H54 (cell line): ENCODE results near the gene HOXB8.

Experiments used
- DNase-seq: peaks from one replicate; pipeline ENCODE4 v3.0.0; 2011; ENCODE audit warnings: low spot score, mixed read lengths; ENCODE audit not compliant: insufficient read length
- FAIRE-seq: peaks from 3 replicates; lab custom pipeline; 2011; peaks lifted over from hg19 to GRCh38; lab: Jason Lieb, UNC
- POLR2A ChIP-seq: IDR thresholded peaks from 2 replicates; pipeline ENCODE4 v1.6.1; 2011; ENCODE audit warnings: low read depth, mild to moderate bottlenecking, low read length

The HOXB8 gene

DNA sequence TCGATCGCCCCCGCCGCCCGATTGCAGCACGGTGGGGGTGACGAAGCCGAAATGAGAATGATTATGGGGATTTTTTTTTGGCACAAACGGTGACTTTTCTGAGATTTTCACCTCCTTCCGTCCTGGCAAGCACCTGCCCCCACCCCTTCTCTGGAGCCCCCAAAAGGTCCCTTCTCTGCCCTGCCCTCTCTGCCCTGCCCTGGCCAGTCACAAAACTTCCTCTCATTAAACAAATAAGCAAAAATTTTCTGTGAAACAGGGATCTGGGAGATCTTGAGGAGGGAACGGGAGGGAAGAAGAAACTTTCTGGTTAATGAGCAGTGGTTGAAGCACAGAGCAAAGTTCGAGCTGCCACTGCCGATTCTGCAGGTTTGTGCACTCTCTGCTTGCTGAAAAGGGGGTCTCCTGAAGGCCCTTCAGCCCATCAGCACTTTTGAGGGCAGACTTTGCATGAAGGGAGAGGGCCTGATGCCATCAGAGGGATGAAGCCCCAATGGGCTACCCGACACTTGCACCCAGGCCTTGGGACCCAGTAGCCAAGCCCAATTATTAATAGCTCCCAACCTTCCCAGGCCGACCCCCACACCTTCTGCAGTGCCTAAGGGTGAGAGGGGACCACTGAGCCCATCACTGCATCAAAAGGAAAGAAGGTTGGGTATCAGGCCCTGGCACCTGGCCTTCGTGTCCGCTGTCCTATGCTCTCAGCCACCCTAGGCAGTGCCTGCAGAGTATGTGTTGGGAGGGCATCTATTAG, 1.0 kb upstream of the HOXB8 start:
- FAIRE-seq (no peak), DNase-seq (no peak)
- TF ChIP-seq POLR2A = no peak

DNA sequence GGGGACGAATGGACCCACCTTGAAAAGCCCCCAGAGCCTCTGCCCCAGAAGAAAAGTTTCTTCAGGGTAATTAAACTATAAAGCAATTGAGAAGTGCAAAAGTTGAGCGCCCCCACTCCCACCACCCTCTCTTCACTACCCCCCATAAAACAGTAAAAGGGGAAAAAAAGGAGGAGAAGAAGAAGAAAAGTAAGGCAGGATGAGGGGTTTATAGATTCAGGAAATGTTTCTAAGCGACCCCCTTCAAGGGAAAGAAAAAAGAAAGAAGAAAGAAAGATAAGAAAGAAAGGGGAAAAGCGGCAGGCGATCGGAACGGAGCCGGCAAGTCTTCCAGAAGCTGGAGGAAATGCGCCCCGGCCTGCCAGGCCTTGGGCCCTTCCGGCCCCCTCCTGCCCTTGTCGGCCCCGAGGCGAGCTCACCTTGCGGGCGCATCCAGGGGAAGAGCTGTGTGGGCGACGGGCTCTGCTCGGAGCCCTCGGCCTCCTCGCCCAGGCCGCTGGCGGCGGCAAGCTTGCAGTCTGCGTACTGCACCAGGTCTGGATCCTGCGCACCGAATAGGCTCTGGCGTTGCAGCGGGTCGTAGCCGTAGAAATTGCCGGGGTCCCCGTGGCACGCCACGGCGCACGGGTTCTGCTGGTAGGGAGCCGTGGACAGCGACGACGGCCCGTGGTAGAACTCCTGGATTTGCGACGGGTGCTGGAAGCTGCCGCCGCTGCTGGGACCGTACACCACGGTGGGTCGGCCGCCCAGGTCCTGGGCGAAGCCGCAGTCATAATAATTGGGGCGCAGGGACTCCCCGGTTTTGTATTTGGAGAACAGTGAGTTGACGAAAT, 1.0 kb downstream of the HOXB8 start:
- no peak for DNase-seq
- FAIRE-seq = no peak
- no peak for TF ChIP-seq POLR2A

DNA sequence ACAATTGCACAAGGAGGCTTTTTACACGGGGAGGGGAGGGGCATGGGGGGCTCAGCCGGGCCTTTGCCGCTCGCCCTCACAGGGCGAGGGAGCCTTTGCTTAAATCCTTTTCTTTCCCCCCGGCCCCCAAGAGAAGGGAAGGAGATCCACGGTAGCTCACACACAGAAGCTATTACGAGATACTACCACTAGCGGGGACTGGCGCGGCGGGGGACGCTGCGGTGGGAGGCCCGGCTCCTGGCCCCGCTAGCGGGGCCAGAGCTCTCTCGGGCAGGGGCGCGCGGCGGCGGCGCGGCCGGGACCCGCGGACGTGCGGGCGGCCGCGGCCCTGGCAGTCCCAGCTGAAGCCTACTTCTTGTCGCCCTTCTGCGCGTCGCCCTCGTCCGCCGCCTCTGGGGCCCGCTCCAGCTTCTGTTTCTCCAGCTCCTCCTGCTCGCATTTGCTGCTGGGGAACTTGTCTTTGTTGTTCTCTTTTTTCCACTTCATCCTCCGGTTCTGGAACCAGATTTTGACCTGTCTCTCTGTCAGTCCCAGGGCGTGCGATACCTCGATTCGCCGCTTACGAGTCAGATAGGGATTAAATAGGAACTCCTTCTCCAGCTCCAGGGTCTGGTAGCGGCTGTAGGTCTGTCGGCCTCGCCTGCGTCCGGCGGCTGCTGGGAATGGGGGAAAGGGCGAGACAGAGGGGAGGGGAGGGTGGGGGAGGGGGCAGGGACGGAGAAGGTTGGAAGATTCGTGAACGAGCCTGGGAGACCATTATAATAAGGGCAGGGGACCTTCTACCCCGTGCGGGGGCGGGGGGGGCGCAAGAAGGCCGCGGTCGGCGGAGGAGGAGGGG, 2.0 kb downstream of the HOXB8 start:
- FAIRE-seq = no peak
- TF ChIP-seq POLR2A = no peak

DNA sequence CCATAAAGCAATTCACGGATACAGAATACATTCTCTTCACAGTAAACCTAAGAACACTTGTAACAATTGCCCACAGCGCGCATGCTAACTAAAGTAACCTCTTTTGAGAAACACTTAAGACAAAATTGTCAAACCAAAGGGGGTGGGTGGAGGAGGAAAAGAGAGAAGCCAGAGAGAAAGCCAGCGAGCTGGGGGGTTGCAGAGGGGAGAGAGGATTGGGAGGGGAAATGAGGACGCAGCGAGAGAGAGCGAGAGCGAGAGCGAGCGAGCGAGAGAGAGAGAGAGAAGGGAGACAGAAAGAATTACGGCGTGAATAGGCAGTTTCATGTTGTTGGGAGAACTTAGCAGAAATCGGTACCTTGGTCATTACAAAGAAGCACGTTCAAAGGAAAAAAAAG, 2.6 kb downstream of the HOXB8 start:
- TF ChIP-seq POLR2A = no peak
- DNase-seq (no peak), FAIRE-seq (no peak)

More for the DNA sequence above, 2.0 kb downstream of the HOXB8 start:
- DNase-seq = no peak

DNA sequence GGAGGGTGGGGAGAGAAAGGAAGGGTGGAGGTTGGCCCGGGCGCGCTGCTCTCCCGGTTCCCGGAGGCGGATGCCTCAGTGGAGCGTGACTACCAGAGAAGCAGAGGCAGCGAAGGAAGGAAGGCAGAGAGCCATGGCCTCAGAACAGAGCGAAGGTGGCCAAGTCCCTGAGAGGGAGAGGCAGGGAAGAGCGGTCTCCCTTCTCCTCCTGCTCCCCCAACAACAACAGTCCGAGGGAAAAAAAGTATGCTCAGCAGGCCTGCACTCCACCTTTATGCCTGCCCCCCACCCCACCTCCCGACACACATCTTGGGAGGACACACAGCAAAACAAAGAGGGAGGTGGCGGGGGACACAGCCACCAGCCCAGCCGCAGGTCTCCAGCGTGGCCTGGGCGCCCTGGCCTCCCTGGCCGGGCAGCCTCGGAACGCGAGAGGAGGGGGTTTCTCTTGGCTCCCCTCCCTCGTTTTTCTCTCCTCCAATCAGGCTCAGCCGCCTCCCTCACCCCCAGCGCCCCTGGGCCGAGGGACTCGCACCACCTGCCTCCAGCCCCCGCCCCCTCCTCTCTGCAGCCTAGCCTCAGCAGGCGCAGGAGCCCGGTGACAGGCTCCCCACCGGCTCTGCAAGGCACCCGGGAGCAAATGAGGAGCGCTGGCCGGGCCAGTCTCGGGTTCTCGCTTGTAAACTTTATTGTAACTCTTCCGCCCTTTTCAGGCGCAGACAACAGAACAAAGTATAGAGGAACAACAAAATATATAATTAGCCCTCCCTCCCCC, 3.2 kb downstream of the HOXB8 start:
- DNase-seq = no peak
- FAIRE-seq = no peak
- peak; percentile 38; the same call in 1 of the 2 replicates for TF ChIP-seq POLR2A

DNA sequence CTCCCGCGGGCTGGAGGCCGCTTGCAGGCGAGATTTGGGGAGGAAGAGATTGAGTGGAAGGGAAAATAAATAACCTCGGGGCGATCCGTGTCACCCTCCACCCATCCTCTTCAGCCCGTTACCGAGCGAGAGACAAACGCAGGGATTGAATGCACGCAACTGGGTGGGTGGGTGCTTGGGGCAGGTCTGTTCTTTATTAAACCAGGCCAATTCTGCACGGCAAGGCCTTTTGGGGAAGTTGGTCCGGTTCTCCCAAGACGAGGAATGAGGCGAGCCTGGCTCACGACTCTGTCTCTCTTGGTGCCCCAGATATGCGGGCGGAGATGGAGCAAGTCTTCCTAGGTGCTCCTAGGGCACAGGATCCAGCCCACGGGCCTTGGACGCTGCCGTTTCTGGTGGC, 3.9 kb downstream of the HOXB8 start:
- TF ChIP-seq POLR2A = no peak
- FAIRE-seq = no peak
- DNase-seq = no peak

DNA sequence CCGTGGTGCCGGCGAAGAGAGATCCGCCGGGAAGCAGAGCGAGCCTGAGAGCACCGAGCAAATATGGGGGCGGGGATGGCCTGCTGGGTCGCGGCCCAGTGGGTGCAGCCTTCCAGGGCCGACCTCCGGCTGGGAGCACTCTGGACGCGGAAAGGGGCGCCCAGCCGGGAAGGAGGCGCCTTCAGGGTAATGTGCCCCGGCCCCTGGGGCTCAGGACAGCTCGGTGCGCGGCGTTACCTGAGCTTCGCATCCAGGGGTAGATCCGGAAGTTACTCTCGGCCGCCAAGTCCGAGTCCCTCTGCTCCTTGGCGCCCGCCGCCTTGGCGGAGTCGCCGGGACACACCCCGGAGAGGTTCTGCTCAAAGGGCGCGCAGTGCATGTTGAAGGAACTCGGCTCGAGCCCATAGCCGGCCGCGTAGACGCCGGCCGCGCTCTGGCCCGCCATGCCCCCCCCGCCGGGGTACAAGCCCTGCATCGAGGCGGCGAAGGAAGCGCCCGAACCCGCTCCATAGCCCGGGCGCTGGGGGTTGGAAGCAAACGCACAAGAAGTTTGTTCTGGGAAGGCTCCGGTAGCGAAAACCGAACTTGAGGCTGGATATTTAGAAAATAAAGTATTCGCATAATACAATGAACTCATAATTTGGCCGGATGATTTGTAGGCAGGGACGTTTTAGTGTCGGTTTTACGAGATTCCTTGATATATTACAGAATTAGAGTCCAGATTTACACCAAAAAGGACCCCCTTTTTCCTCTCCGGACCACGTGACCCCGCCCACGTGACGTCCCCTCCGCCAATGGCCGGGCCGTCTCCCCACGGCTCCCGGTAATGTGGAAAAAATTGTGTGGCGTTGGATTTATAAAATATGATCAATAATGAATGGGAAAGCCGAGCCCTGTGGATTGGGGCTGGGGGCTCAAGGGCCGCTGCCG, 4.5 kb downstream of the HOXB8 start, which contains the start of gene HOXB7:
HOXB7 (minus strand) TSS at position 736 of the 930 bp plus-strand sequence; CDS start at position 637, 99 bp downstream.
- no peak for DNase-seq
- no peak for FAIRE-seq
- TF ChIP-seq POLR2A = peak; percentile 63

DNA sequence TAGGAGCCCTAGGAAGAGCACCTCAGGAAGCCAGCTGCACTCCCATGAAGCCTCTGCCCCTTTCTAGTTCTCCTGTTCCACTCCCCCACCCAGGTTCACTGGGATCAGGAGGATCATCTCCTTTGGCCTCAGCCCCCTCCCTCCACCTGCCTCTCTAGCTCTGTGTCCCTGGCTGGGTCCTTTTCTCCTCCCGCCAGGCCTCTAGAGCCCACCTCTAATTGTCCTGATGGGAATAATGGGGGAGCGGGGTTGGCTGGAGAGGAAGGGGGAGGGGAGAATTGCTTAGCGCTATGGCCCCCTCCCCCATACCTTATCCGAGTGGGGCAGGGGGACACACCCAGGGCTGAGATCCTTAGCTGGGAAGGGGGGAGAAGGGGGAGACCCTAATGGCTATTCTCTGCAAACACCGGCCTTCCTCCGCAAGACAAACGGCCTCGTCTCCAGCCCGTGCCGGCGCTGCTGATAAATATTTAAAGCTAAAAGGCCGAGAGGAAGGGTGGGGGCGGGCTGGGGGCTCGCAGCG, 5.3 kb downstream of the HOXB8 start:
- TF ChIP-seq POLR2A = no peak
- DNase-seq (no peak), FAIRE-seq (no peak)

DNA sequence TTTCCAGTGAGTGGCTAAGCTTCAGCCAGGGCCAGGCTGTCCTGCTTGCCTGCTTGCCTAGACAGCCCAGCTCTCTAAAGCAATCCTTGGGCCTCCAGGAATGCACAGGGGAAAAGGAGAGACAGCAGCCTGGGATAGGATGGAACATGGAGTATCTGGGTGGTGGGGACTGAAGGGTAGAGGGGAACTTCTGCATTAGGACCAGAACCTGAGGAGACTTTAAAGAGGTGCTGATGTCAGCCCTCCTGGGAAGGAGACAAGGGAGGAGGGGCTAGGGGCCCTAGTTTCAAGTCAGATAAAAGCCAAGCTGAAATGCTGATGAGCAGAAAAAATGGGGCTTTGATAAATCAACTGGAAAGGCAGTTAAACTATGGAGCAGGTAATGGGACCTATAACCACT, 6.1 kb downstream of the HOXB8 start:
- no peak for DNase-seq

DNA sequence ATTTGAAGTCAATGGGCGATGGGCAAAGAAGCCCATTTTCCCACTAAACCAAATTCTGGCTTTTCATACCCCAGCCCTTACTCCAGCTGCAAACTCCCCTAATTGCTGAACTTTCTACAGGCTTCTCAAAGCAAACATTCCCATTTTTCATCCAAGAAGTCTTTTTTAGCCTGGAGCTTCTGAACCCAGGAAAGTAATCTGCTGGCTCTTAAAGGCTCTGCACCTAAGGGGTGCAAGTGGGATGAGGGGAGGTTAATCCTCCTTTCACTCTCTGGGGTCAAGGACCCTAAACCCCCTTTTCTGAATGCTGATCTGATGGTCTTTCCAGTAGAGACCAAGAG, 6.6 kb downstream of the HOXB8 start:
- FAIRE-seq = no peak
- no peak for TF ChIP-seq POLR2A

More for the DNA sequence above, 6.1 kb downstream of the HOXB8 start:
- TF ChIP-seq POLR2A = no peak
- FAIRE-seq = no peak

DNA sequence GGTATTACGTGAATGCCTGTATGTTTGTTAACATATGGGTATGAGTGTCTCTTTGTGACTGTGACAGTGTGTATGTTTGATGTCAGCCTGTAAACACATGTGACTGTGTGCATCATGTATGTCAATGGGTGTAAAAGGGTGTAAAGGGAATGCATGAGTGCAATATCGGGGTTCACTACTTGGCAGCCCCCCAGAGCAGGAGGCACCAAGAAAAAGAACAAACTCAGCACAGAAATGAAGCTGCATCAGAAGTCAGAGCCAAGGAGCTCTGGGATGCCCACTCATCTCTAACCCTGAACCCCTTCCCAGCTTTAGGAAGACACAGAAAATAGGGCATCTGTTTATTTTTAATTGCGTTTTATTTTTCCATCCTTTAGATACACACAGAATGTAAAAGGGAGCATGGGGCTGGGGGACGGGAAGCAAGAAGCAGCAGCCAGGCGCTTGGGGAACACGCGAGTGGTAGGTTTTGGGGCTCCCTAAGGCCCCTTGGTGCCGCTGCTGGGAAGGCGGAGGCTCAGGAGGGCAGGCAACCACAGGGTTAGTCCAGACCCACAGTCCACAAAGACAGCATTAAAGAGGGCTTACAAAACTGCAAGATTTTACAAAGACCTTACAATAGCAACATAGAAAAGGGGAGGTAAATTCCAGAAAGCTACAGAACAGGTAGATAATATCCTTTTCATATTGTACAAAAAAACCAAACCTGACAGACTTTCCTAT, 8.0 kb downstream of the HOXB8 start:
- DNase-seq = no peak
- FAIRE-seq = no peak
- no peak for TF ChIP-seq POLR2A

More for the DNA sequence above, 6.6 kb downstream of the HOXB8 start:
- DNase-seq = no peak
